HL-60/S4 (cell line): ENCODE data around the gene EVI5L.

Source experiments
- in situ Hi-C: fragments of 300-500 bp; cut with MboI; formaldehyde crosslinking; loops from 2 replicates; pipeline ENCODE4 v1.14.3; 2022; ENCODE audit warnings: low sequenced_read_pairs

The EVI5L gene

DNA sequence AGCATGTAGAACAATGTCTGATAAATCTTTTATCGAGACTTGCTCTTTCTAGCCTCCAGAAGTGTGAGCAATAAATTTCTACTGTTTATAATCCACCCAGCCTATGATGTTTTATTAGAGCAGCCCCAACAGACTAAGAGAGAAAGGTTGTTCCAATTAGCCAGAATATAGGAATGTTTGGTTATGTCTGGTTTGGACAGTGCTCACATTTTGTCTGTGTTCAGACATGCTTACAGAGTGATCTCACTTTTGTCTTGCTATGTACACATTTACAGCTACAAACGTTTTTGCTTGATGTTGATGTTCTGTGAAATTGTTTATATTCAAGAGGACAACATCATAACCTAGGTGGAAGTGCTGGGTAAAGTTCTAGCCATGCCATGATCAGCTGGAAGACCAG is 18.0 kb upstream of the EVI5L start:
- in situ Hi-C loops, result loop anchor here (25.0 kb wide), 1 partner anchor 450 kb away; no protein-coding TSS in a partner anchor

- in situ Hi-C loops, result loop anchor here (25.0 kb wide), 1 partner anchor 453 kb away; no protein-coding TSS in a partner anchor
Observed at GRCh38 chr19:7815325-7815724, 14.7 kb upstream of the EVI5L start.

GRCh38 chr19:7816040-7816439 is 14.0 kb upstream of the EVI5L start:
- in situ Hi-C loops, result loop anchor here (25.0 kb wide), 1 partner anchor 454 kb away; no protein-coding TSS in a partner anchor

- in situ Hi-C loops, result loop anchor here (25.0 kb wide), 1 partner anchor 456 kb away; no protein-coding TSS in a partner anchor
Observed at GRCh38 chr19:7817801-7818200, 12.2 kb upstream of the EVI5L start.

DNA sequence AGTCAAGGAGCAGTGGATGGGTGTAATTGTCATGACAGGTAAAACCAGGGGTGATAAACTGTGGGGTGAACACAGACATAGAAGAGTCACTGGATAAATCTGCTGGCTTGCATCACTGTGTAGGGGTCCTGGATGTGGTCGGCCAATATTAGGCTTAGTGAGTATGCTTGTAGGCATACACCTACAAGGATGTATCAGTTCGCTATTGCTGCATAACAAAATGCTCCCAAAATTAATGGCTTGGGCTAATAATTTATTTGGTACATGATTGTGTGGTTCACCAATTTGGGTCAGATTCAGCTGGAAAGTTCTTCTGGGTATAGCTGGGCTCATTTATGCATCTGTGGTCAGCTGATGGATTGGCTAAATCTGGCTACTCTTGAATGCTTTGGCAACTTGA is 11.2 kb upstream of the EVI5L start:
- in situ Hi-C loops, result loop anchor here (25.0 kb wide), 1 partner anchor 457 kb away; no protein-coding TSS in a partner anchor

DNA sequence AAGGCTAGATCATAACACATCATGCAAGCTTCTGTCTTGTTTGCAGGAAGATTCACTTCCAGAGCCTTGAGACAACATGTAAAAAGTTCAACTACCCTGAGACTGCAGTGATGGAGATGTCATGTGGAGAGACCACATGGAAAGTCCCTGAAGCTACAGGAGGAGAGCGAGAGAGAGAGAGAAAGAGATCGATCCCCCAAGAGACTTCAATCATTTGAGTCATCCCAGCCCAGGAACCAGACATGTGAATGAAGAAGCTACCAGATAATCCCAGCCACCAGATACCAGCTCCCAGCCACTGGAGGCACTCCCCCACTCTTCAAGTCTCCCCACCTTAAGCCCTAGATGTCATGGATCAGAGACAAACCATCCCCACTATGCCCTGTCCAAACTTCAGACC is 10.7 kb upstream of the EVI5L start:
- in situ Hi-C loops, result loop anchor here (25.0 kb wide), 1 partner anchor 457 kb away; no protein-coding TSS in a partner anchor

GRCh38 chr19:7820588-7820987 is 9.4 kb upstream of the EVI5L start:
- in situ Hi-C loops, result loop anchor here (25.0 kb wide), 1 partner anchor 458 kb away; no protein-coding TSS in a partner anchor

- in situ Hi-C loops, result loop anchor here (25.0 kb wide), 1 partner anchor 461 kb away; no protein-coding TSS in a partner anchor
Observed at GRCh38 chr19:7822910-7823515, 7.0 kb upstream of the EVI5L start.

GRCh38 chr19:7823686-7824301 is 6.2 kb upstream of the EVI5L start:
- in situ Hi-C loops, result loop anchor here (25.0 kb wide), 1 partner anchor 461 kb away; no protein-coding TSS in a partner anchor

- in situ Hi-C loops, result no loop called here
Observed at GRCh38 chr19:7829166-7829520, 875 bp upstream of the EVI5L start.

DNA sequence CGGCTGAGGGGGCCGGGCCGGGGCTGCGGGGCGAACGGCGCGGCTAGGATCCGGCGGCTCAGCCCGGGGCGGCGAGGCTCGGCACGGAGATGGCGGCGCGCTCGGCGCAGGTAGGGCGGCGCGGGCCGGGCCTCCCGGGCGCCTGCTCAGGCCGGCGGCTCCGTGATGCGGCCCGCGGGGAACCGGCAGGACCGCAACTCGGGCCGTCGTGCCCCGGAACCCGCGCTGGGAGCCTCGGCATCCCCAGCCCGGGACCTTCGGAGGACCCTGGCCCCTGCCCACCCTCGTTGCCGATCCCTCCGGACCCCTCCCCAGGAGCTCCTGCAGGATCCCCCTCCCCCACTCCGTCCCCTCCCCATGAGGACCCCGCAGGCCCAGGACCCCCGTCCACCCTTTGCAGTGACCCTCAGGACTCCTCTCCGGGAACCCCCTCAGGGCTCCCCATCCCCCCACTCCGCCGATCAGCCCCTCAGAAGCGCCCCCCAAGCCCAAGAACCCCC is 304 bp downstream of the EVI5L start:
- in situ Hi-C loops, result no loop called here

GRCh38 chr19:7830823-7831222 is 805 bp downstream of the EVI5L start:
- in situ Hi-C loops, result no loop called here

- in situ Hi-C loops, result no loop called here
Observed at GRCh38 chr19:7831452-7831851, 1.4 kb downstream of the EVI5L start.

DNA sequence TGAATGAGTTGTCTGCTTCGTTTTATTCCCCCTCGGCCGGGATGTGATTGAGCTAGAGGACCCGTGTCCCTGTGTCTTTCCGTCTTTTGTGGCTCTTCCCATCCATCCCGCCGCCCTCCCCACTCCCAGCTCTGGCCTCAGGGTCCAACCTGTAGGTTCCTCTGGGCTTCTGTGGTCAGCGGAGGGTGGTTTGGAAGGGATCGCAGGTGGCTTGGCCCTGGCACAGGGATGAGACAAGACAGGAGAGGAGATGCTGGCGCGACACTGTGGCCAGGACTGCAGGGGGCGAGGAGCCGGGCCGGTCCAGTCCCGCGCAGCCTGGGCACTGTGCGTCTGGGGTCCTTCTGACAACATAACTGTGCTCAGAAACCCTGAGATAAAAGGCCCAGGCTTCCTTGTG is 2.0 kb downstream of the EVI5L start:
- in situ Hi-C loops, result no loop called here

- in situ Hi-C loops, result no loop called here
Observed at GRCh38 chr19:7832781-7833180, 2.8 kb downstream of the EVI5L start.

GRCh38 chr19:7833225-7834099 is 3.4 kb downstream of the EVI5L start:
- in situ Hi-C loops, result no loop called here

DNA sequence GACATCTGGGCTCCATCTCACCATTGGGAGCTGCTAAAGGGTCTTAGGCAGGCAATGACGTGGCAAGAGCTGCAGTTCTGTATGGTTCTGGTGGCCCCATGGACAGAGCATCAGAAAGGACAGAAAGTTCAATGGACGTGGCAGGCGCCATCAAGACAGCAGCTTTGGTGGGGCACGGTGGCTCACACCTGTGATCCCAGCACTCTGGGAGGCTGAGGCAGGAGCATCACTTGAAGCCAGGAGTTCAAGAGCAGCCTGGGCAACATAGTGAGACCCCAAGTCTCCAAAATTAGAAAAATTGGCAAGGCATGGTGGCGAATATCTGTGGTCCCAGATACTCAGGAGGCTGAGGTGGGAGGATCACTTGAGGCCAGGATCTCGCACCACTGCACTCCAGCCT is 9.5 kb downstream of the EVI5L start:
- in situ Hi-C loops, result no loop called here

DNA sequence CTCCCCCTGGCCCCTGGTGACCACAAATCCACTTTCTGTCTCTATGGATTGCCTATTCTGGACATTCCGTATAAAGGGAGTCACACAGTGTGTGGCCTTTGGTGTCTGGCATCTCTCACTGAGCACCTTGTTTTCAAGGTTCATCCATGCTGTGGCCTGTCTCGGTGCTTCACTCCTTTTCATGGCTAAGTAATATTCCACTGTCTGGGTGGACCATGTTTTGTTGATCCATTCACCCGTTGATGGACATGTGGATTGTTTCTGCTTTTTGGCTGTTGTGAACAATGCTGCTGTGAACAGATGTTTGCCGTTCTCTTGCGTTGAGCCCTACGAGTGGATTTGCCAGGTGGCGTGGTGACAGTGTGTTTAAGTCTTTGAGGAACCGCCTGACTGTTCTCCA is 10.6 kb downstream of the EVI5L start:
- in situ Hi-C loops, result no loop called here

- in situ Hi-C loops, result no loop called here
Observed at GRCh38 chr19:7841751-7842660, 12.0 kb downstream of the EVI5L start.

- in situ Hi-C loops, result no loop called here
Observed at GRCh38 chr19:7842661-7843294, 12.8 kb downstream of the EVI5L start.
